H1 (cell line): ENCODE results near the gene FAM76A. TPM values are rescaled to one million over a fixed set of nuclear protein-coding genes. Genes with fewer than 3 reads are reported as not detected.

ENCODE experiments used
- CHD2 ChIP-seq: IDR thresholded peaks from 2 replicates; pipeline ENCODE4 v1.6.1; 2012; ENCODE audit warnings: low read length, improper control_type of control experiment
- EP300 ChIP-seq, 2 experiments: IDR thresholded peaks; 1 replicate in 1 of 2; 2 replicates in 1 of 2; pipeline ENCODE4 v1.6.1; 2011 to 2012; ENCODE audit warnings: low read depth in 2 of 2, low read length in 2 of 2, mild to moderate bottlenecking in 2 of 2, borderline replicate concordance in 1 of 2, inconsistent platforms in 1 of 2, moderate library complexity in 1 of 2
- GTF2F1 ChIP-seq: IDR thresholded peaks from 2 replicates; pipeline ENCODE4 v1.6.1; 2012; ENCODE audit warnings: low read depth, low read length, improper control_type of control experiment, borderline replicate concordance
- PHF8 ChIP-seq: fragments of 200-600 bp; sonication (generic); conservative IDR thresholded peaks from 2 replicates; pipeline ENCODE4 v1.7.1; 2012; ENCODE audit warnings: low read depth, mild to moderate bottlenecking, inconsistent platforms, low read length, moderate library complexity
- SIN3A ChIP-seq, 2 experiments: IDR thresholded peaks in 1 of 2; conservative IDR thresholded peaks in 1 of 2; 2 replicates each; pipeline ENCODE4 v1.6.1; 2011 to 2012; ENCODE audit warnings: low read length in 2 of 2, improper control_type of control experiment in 1 of 2, low read depth in 1 of 2, mild to moderate bottlenecking in 1 of 2
- polyA plus RNA-seq, 7 experiments: library from polyadenylated mRNA; depleted of rRNA in 3 of 7; stranded (reverse) in 5 of 7; unstranded in 2 of 7; fragments of >200 nt in 5 of 7; fragments of 200-250 nt in 2 of 7; gene quantifications; 1 replicate in 5 of 7; 2 replicates in 1 of 7; 4 replicates in 1 of 7; pipeline versions ENCODE4 v1.2.1 to v1.2.3, GENCODE V29; 2011 to 2013; ENCODE audit warnings: missing spikeins in 2 of 7, mixed read lengths in 2 of 7
- total RNA-seq: library from RNA; stranded (reverse); fragmentation: NEBNext Ultra II Directional; extraction: Animal tissue kit (Norgen Biotek cat#: 25700); gene quantifications from 2 replicates; pipeline ENCODE4 v1.2.1, GENCODE V29; 2021
- TF ChIP-seq, protein P1 (sequence below): IDR thresholded peaks from 2 replicates; pipeline ENCODE4 v1.6.1; 2011; ENCODE audit warnings: low read length, improper control_type of control experiment

Gene FAM76A
- total and polyA plus RNA-seq, 2 of the 8 experiments (the other 6 are each of a cell fraction or from before 2014, with no cell fraction given), result 3.4 to 16.2 TPM

DNA sequence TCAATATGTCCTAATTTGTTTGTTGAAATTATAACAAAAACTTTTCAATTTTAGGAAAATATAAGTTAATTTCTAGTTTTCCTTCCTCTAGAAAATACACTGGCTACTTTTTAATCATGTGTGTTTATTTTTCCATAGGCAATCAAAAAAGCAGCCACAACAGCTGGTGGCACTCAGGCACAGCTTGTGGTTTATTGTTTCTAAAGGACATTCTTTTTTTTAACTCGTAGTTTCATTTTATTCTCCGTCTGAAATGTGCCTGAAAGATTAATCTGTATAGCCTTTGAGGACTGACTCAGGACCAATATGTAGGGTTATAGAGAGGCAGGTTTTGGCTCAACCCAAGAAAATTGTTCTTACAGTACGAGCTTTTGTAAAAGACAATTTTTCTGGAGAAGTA lies 26.6 kb downstream of the FAM76A start (continued):
- TF ChIP-seq PHF8 (no peak), SIN3A (conservative IDR thresholded peaks at IDR 0.05 in 1 of 2, IDR thresholded peaks at IDR 0.05 in 1 of 2; ENCODE audit: low read depth in 1 of 2, low read length in 2 of 2) (no peak), CHD2 (no peak), GTF2F1 (no peak), EP300 (IDR thresholded peaks at IDR 0.05; ENCODE audit: borderline replicate concordance in 1 of 2, low read depth in 2 of 2, low read length in 2 of 2) (no peak)
- TF ChIP-seq, protein P1, sequence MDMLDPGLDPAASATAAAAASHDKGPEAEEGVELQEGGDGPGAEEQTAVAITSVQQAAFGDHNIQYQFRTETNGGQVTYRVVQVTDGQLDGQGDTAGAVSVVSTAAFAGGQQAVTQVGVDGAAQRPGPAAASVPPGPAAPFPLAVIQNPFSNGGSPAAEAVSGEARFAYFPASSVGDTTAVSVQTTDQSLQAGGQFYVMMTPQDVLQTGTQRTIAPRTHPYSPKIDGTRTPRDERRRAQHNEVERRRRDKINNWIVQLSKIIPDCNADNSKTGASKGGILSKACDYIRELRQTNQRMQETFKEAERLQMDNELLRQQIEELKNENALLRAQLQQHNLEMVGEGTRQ, result no peak
